Body of pancreas (tissue), 4 donors: ENCODE results near the gene MICAL2. TPM values are rescaled to one million over a fixed set of nuclear protein-coding genes. Genes with fewer than 3 reads are reported as not detected.

Source experiments
- ATAC-seq: fragments of 150-250 bp; one replicate; pipeline ENCODE4 v1.9.1; 2016
- DNase-seq, 4 donors: peaks; one replicate each; pipeline ENCODE4 v3.0.0-alpha.2; 2019
- H3K27ac ChIP-seq, 4 donors: fragments of 200-600 bp; sonication (generic); 1 replicate in 3 of 4; 2 replicates in 1 of 4; pipeline versions ENCODE4 v1.5.1 to v1.6.1; 2016 to 2019; ENCODE audit warnings: mild to moderate bottlenecking in 1 of 4, mixed read lengths in 1 of 4, moderate library complexity in 1 of 4
- H3K27me3 ChIP-seq, 2 donors: fragments of 200-600 bp; sonication (generic); one replicate each; pipeline ENCODE4 v1.6.0; 2016; ENCODE audit warnings: mild to moderate bottlenecking in 1 of 2
- H3K36me3 ChIP-seq, 2 donors: fragments of 200-600 bp; sonication (generic); replicated peaks in 1 of 2; 2 replicates each; pipeline ENCODE4 v1.5.1; 2016; ENCODE audit warnings: low read depth in 2 of 2; ENCODE audit not compliant: insufficient read depth in 1 of 2
- H3K4me1 ChIP-seq: fragments of 200-600 bp; sonication (generic); one replicate; pipeline ENCODE4 v1.6.0; 2016
- H3K4me3 ChIP-seq, 2 donors: fragments of 200-600 bp; sonication (generic); 1 replicate in 1 of 2; 2 replicates in 1 of 2; pipeline ENCODE4 v1.5.1; 2016 to 2019
- H3K9me3 ChIP-seq, 3 donors: fragments of 200-600 bp; sonication (generic); 1 replicate in 2 of 3; 2 replicates in 1 of 3; pipeline ENCODE4 v1.5.1; 2016
- POLR2A ChIP-seq, 3 donors: fragments of 450-650 bp; IDR thresholded peaks; one replicate each; pipeline ENCODE4 v1.6.1; 2016; ENCODE audit warnings: antibody characterized with exemption in 3 of 3, mild to moderate bottlenecking in 2 of 3
- WGBS, 2 donors: methylation state at CpG; one replicate each; pipeline ENCODE4 v1.1.5; 2017; 5-methylcytosine and 5-hydroxymethylcytosine counted together
- intact Hi-C: fragments of 100-400 bp; cut with DNase I; formaldehyde crosslinking; loops from one replicate; pipeline ENCODE4 v1.15.1; 2023
- total RNA-seq, 2 donors: library from RNA; depleted of rRNA; stranded (reverse); fragments of >200 nt; gene quantifications; one replicate each; pipeline ENCODE4 v1.1.0, GENCODE V29; 2016
- TF ChIP-seq, protein P1 (sequence below), 7 experiments: fragments of 450-650 bp in 4 of 7; fragments of 200-600 bp in 3 of 7; sonication (generic) in 3 of 7; IDR thresholded peaks; one replicate each; pipeline ENCODE4 v1.5.1; 2016 to 2019; ENCODE audit warnings: antibody characterized with exemption in 7 of 7

MICAL2 gene
- total RNA-seq, 2 donors from 2014 or later, result 16.6 to 24.4 TPM

DNA sequence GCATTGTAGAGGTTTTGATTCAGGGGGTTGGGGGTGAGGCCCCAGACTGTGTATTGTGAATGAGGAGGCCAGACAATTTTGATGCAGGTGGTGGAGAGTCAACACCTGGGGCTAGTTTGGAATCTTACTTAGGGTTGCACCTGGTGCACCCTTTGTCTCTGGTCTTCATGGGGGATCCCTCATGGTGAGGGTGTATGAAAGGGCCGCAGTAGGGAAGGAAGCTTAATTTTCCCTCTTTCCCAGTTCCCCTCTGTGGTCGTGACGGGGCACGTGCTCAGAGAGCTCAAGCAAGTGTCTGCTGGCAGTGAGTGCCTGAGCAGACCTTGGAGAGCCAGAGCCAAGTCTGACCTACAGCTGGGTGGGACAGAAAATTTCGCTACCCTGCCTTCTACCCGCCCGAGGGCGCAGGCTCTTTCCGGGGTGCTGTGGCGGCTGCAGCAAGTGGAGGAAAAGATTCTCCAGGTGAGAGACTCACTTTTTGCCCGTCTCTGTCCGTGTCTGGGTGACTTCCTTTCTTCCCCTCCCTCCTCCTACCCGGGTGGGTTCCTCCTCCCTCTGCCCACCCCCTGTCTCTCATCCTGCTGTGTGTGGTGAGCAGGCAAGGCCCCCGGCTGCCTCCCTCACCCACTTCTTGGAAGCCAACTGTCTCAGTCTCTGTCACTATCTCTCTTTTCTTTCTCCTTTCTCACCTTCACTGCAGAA is 131.7 kb downstream of the MICAL2 start:
- peak in 2 of 3 donors; percentile 81 to 88 for TF ChIP-seq POLR2A (IDR thresholded peaks at IDR 0.05)
- TF ChIP-seq, protein P1, sequence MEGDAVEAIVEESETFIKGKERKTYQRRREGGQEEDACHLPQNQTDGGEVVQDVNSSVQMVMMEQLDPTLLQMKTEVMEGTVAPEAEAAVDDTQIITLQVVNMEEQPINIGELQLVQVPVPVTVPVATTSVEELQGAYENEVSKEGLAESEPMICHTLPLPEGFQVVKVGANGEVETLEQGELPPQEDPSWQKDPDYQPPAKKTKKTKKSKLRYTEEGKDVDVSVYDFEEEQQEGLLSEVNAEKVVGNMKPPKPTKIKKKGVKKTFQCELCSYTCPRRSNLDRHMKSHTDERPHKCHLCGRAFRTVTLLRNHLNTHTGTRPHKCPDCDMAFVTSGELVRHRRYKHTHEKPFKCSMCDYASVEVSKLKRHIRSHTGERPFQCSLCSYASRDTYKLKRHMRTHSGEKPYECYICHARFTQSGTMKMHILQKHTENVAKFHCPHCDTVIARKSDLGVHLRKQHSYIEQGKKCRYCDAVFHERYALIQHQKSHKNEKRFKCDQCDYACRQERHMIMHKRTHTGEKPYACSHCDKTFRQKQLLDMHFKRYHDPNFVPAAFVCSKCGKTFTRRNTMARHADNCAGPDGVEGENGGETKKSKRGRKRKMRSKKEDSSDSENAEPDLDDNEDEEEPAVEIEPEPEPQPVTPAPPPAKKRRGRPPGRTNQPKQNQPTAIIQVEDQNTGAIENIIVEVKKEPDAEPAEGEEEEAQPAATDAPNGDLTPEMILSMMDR (IDR thresholded peaks at IDR 0.05), result no peak
- Histone ChIP-seq H3K27me3 (no peaks in the 10 kb centered on the region), H3K9me3 (no peaks in the 10 kb centered on the region), H3K4me3 (no peak overlapping the region), H3K4me1 (peaks cover 83% of the 10 kb centered on the region), H3K27ac (peak overlapping the region; percentile 78 to 97 (median 86)), H3K36me3 (no peaks in the 10 kb centered on the region)
- intact Hi-C loops, result no loop called here
- ATAC-seq (peak; percentile 70), DNase-seq (peak; percentile 71 to 88 (median 86))
- 24 to 49% methylated on average over 14 of the region's 14 CpGs for WGBS, 2 donors

DNA sequence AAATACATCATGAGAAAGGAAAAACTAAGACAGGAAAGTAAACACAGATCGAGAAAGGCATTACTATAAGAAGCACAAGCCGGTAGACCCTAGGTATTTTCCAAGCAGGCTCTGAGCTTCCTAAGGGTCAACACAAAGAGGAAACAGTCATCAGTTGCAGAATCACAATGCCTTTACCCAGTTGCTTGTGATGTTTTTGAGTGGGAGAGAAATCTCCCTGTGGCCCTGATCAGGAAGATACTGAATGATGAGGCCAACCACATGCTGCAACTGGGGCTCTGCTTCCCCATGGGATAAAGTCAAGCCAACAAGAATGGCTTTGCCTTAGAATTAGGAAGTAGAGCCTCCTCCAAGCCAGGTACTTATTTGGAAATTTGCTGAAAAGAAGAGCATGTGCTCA is 132.6 kb downstream of the MICAL2 start:
- Histone ChIP-seq H3K4me3 (no peak overlapping the region), H3K4me1 (peaks cover 92% of the 10 kb centered on the region), H3K36me3 (no peaks in the 10 kb centered on the region), H3K27me3 (no peaks in the 10 kb centered on the region), H3K9me3 (no peaks in the 10 kb centered on the region), H3K27ac (peak overlapping the region; percentile 75 to 97 (median 86))
- WGBS, 2 donors, result 27 to 48% methylated on average over 2 of the region's 2 CpGs
- ATAC-seq (no peak), DNase-seq (no peak)
- no peak for TF ChIP-seq POLR2A (IDR thresholded peaks at IDR 0.05)
- TF ChIP-seq, protein P1 (IDR thresholded peaks at IDR 0.05), result no peak
- intact Hi-C loops, result no loop called here

DNA sequence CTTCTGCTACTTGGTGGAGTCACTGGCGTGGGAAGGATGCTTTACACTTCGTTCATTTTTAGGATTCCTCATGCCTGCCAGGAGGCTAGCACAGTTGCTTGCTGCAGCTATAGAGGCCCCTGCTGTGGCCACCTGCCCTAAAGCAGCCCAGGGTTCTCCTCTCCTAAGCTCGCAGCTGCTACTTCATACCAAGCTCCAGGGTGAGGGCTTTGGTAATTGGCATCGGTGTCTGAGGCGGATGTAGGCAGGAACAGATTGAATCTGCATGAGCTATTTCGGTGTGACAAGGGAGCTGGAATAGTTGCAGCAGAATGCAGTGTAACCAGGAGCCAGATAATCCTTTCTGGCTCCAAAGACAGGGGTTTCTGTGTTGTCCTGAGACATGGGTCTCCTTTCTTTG is 133.1 kb downstream of the MICAL2 start:
- WGBS, 2 donors, result 29 to 45% methylated on average over 6 of the region's 6 CpGs
- H3K4me1 ChIP-seq, result peaks cover 97% of the 10 kb centered on the region
- H3K27me3 ChIP-seq, result no peaks in the 10 kb centered on the region
- no peaks in the 10 kb centered on the region for H3K9me3 ChIP-seq
- DNase-seq (peak in 3 of 4 donors; percentile 30 to 50 (median 45)), ATAC-seq (no peak)
- peak overlapping the region; percentile 75 to 97 (median 86) for H3K27ac ChIP-seq
- H3K36me3 ChIP-seq, result no peaks in the 10 kb centered on the region
- intact Hi-C loops, result no loop called here
- peak overlapping the region; percentile 1 to 12 for H3K4me3 ChIP-seq
- TF ChIP-seq POLR2A (IDR thresholded peaks at IDR 0.05), result peak in 1 of 3 donors; percentile 32
- TF ChIP-seq, protein P1 (IDR thresholded peaks at IDR 0.05), result no peak

DNA sequence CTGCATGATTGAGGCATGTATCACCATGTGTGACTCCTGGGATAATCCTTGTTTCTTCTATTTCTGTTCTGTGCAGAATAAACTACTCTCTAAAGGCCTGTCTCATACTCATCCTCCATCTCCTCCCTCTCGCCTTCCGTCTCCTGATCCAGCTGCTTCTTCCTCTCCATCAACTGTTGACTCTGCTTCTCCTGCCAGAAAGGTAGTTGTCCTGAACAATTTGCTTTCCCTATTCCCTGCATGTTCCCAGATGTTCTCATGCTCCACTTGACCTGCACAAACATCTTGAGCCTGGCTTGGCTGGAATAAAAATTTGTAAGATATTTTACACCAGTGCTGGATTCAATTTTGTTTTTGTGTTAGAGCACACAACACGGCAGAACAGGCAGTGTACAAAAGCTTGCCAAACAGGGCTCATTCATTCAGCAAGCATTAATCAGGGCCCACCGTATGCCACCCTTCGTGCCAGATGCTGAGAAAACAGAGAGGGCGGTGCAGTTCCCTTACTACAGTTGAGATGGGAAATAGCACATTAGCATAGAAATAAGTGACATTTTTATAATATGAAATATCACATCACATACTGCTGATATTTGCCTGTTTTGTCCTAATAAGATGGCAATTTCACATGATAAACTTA is 133.6 kb downstream of the MICAL2 start:
- peak overlapping the region; percentile 46 to 97 (median 86) for H3K27ac ChIP-seq
- no peaks in the 10 kb centered on the region for H3K27me3 ChIP-seq
- WGBS, 2 donors, result 27 to 36% methylated on average over 6 of the region's 6 CpGs
- intact Hi-C loops, result no loop called here
- no peak for ATAC-seq
- H3K36me3 ChIP-seq, result no peaks in the 10 kb centered on the region
- peak overlapping the region; percentile 1 to 12 for H3K4me3 ChIP-seq
- DNase-seq, result no peak
- no peaks in the 10 kb centered on the region for H3K9me3 ChIP-seq
- no peak for TF ChIP-seq POLR2A (IDR thresholded peaks at IDR 0.05)
- TF ChIP-seq, protein P1 (IDR thresholded peaks at IDR 0.05), result no peak
- peaks cover 100% of the 10 kb centered on the region for H3K4me1 ChIP-seq
